HG03025 (cell line): ENCODE measurements around the gene PAXX.

Source experiments
- ATAC-seq: cut with Tn5 transposase; IDR thresholded peaks from one replicate; pipeline ENCODE4 v1.9.1; 2021; ENCODE audit warnings: mild to moderate bottlenecking, moderate library complexity; ENCODE audit not compliant: unreplicated experiment, low FRiP score

PAXX gene

DNA sequence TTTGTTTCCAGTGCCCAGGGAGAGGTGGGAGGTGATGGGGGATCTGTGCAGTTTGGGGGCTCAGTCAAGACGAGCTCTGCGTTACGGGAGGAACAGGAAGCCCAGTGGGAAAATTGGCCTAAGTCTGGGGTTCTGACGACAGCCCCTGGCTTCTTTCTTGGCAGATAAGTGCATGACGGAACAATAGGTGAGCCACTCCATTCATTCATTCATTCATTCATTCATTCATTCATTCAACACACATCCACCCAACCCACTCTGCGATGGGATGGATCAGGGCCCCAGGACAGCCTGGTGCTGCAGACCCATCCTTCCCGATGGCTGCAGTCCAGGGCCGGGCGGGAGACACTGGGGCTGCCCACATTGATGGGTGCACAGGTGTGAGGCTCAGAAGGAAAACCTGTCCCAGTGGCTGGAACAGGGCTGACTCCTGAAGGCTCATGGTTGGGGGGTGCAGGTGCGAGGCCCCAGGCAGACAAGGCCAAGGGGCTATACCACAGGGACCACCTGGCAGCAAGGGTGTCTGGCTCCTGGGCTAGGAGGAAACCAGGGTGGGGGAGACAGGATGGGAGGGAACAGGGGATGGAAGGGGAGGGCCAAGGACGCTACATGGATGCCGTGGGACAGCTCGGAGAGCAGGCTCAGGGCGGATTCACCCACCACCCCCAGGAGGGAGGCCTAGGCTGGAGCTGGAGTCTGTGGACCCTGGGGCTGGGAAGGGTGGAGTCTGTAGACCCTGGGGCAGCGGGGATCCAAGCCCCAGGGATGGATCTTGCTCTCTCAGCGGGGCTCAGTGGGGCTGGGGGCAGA is 11.3 kb upstream of the PAXX start:
- ATAC-seq, result no peak

DNA sequence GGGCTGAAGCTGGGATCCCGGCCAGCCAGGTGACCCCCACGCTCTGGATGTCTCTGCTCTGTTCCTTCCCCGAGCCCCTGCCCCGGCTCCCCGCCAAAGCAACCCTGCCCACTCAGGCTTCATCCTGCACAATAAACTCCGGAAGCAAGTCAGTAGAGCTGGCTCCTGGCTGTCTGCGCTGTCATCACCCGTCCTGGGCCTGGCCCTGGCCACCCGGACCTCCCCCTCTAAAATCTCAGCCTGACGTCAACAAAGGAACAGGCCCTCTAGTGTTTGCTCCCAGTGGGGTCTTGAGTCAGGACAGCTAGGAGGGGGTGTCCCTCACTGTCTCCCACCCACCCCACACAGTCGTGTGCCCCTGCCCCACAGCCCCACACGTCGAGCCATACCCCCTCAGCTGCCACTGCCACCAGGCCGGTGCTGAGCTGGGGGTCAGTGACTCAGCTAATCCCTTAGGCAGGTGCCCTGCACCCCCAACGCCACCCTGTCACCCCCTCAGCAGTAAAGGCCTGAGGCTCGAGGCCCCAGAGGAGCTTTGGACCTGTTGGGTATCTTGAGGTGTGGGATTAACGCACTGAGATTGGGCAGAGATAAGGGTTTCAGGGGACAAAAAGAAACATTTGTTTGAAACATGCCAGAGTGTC is 10.5 kb upstream of the PAXX start:
- ATAC-seq, result no peak

DNA sequence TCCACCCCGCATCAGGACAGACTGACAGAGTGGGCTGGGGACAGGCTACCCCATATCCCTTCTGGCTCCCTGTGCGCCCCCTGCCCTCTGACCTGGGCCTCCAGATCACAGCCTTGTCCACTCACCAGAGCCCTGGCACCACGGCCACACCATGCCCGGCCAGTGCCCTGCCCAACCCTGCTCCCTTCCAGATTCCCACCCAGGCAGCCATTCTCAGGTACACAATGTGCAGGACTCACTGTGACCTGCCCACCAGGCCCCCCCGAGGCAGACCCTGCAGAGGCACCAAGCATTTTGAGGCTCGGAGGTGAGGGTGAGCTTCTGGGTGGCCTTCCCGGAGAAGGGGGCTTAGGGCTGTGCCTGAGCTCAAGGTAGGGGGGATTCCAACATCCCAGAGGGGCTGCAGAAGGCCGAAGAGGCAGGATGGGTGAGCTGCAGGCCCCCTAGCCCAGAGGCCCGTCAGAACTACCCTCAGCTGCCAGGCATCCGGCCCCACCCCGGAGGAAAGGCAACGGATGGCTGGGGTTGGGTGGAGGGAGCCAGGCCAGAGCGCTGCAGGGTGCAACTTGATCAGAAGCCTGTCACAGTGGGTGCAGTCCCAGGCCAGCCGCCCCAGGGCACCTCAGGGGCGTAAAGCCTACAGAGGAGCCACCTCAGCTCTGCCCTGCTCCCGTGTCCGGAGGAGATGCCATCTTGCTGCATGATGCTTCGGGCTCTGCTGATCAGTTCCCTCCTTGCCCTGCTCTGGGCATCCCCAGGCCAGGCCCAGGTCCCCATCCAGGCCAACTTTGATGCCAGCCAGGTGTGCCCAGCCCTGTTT is 9.8 kb upstream of the PAXX start, which contains the start of gene LCNL1:
TSS of gene LCNL1 (plus strand) at position 762 of the 820 bp plus-strand sequence. CDS start 594 bp downstream, outside the sequence.
- ATAC-seq, result no peak

DNA sequence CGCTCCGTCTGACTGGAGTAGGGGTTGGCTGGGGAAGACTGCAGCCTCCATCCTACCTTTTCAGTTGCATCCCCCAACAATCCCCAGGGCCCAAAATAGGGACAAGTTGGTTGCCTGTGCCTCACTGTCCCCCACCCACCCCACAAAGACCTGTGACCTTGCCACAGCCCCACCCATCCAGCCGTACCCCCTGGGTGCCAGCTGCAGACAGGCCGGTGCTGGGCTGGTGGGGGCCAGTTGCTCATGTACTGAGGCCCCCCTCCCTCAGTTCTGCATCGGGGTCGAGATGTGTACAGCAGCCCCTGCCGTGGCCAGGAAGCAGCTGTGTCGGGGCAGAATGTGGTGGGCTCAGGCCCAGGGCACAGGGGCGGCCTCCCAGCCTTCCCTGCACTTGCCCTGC is 9.1 kb upstream of the PAXX start:
- ATAC-seq, result no peak

DNA sequence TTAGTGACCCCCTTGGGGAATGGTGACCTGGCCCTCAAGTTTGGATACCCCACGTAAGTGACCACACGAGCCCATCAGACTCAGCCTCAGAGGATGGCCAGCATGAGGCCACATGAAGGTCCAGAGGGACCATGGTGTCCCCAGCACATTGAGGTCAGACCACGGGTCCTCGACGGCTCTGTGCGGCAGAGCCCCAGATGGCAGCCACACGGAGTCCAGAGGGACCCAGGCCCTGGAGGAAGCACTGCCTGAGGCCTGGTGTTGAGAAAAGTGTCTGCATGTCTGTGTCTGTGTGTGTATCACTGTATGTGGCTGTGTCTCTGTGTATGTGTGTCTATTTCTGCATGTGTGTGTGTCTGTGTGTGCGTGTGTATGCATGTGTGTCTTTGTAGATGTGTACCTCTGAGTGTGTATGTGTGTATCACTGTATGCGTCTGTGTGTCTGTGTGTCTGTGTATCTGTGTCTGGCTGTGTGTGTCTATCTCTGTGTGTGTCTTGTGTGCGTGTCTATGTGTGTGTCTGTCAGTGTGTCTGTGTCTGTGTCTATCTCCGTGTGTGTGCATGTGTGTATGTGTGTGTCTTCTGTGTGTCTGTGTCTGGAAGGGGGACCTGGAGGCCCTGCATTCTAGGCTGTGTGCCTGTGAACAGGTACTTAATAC is 8.4 kb upstream of the PAXX start:
- no peak for ATAC-seq

DNA sequence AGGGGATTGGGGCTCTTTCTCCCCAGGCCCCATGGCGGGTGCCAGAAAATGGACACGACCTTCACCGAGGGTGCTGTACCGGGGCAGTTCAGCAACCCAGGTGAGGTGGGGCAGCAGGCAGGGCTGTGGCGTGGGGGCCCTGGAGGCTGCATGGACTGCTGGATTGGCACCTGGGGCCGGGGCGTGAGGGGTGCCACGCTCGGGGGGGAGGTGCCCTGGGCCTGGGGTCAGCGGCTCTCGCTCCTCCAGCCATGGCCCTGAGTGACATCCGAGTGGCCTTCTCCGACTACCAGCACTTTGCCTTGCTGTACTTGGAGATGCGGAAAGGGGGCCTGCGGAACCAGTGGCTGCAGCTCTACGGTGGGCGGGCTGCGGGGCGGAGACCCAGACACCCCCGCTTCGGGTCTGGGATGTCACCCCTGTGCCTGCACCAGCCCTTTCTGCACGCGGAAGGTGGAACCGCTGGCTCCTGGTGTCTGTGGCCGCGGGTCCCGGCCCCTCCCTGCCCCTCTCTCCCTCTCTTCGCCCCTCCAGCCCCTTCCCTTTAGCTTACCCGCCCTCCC is 7.7 kb upstream of the PAXX start:
- no peak for ATAC-seq

DNA sequence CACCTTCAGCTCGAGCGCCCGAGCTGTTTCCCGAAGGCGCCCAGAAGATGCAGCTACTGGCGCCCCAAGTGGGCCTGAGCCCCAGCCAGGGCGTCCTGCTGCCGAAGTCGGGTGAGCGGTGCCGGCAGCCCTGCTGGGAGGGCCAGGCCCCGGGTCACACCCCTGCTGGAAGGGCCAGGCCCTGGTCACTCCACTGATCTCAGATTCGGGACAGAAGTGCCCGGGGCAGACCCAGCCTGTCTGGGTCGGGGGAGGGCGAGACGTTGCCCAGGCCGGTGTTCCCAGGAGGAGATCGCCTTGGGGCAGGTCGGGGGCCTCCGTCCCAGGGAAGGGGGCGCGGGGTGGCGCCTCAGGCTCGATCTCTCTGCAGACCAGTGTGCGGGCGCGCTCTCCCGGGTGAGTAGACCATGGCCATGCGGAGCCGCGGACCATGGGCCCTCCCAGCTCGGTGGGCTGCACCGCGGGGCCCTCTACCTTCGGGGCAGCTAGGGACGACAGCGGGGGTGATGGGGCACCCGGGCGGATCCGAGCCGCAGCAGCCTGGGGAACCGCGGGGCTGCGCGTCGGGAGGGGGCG is 7.1 kb upstream of the PAXX start:
- no peak for ATAC-seq

DNA sequence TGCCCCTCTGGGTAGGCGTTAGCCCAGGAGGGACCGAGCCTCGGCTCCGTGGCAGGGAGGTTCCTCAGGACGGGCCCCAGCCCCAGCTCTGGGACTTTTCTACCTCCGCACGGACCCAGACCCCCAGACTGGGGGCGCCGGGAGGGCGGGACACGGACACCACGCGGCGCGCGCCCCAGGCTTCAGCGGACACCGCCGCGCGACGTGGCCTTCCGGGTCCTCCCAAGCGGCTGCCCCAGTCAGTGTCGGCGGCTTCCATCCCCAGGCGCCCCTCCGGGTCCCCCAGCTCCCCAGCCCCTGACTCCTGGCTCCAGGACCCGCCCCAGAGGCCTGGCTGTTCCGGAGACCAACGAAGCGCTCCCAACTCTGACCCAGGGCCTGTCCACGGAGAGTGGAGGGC is 6.4 kb upstream of the PAXX start:
- no peak for ATAC-seq

DNA sequence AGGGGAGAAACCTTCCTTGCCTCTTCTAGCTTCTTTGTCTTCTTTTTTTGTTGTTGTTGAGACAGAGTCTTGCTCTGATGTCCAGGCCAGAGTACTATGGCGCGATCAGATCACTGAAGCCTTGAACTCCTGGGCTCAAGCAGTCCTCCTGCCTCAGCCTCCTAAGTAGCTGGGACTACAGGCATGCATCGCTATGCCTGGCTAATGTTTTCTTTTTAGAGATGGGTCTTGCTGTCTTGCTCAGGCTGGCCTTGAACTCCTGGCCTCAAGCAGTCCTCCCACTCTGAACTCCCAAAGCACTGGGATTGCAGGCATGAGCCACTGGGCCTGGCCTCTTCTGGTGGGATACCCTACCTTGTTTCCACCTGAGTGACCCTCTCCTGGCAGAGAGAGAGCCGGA is 3.4 kb upstream of the PAXX start:
- ATAC-seq, result no peak

DNA sequence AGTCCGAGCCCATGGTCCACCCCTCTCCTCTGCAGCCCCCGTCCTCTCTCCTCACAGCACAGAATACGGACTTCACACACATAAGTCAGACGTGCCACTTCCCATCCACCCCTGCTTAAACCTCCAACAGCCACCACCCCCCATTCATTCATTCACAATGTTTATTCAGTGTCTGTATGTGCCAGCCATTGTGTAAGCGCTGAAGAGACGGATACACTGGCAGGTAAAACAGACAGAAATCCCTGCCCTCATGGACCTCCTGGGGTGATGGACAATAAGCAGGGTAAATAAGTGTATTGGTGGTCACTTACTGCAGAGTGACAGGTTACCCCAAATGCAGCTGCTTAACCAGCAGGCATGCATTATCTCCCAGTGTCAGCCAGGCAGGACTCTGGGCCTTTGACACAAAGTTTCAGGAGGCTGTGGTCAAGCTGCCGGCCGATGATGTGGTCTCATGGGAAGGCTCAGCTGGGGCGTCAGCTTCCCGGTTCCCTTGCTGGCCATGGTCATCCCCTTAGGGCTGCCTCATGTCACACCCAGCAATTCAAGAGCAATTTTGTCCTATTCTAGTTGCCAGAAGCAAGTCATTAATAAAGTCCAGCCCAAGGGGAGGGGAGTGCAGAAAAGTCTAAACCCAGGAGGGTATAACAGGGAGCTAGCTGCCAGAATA is 1.8 kb upstream of the PAXX start:
- no peak for ATAC-seq

DNA sequence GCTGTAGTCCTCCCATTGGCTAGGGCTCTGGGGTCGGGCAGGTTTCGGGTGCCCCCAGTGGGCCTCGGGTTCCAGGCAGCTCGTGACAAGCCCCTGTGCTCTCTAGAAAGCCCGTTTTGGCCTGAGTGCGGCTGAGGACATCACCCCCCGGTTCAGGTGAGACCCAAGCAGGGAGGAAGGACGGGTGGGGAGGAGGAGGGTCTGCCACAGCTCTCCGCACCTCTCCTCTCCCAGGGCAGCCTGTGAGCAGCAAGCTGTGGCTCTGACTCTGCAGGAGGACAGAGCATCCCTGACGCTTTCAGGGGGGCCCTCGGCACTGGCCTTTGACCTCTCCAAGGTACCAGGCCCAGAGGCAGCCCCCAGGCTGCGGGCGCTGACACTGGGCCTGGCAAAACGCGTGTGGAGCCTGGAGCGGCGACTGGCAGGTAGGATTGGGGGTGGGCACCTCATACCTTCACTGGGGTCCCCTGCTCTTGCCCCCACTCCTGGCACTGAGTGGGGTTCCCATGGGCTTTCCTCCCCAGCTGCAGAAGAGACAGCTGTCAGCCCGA is 672 bp downstream of the PAXX start:
- ATAC-seq, result no peak

DNA sequence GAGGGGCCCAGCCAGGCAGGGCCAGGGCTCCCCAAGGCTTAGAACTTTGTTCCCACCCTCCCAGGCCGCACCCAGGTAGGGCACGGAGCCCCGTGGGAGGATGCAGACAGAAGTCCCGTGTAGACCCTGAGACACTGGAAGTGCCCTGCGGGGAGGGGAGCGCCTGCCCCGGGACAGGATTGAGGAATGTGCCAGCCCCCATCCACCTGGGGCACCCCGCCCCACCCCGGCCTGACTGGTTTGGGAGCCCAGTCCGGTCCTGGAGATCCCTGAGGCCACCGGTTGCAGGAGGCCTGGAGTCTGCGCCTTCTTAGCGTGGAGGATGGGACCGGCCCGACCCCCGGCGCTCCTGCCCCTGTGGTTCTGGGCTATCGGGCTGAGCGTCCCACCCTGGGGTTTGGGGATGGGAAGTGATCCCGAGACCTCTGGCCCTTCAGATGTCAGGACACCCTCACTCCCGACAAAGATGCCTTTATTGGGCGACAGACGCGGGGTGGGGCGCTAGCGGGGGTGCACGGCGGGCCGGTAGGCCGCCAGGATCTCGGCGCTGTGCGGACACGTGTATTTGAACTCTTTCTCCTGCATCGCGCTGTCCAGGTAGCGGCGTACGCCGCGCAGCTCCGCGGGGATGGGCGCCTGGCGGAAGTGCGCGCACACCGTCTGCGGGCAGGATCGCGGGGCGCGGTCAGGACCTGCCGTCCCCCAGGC is 2.1 kb downstream of the PAXX start:
- no peak for ATAC-seq

DNA sequence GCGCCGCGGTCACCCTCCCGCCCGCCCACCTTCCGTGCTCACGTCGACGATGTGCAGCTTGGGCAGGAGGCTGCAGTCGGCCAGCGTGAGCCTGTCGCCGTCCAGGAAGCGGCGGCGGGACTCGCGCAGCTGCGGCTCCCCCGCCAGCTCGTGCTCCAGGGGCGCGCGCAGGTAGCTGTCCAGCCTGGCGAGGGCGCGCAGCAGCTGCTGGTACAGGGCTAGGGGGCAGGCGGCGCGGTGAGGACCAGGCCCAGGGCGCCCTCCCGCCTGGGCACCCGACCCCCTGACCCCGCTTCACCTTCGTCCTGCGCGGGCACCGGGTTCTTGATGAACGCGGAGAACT is 2.6 kb downstream of the PAXX start:
- ATAC-seq, result no peak

DNA sequence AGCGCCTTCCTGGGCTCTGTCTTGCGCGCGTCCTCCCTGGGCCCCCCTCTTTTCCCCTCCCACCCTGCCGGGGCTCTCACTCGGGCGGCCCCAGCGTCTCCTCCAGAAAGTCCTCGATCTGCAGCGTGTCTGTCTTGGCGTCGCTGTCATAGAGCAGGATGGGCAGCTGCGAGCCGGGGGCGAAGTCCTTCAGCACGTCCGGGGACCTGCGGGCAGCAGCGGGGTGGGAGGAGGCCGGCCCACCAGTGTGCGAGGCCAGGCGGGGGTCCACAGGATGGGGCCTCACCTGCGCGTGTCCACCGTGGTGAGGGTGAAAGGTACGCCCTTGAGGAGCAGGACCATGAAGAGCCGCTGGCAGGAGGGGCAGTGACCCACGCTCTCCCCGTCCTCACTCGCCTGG is 3.1 kb downstream of the PAXX start:
- ATAC-seq, result no peak

DNA sequence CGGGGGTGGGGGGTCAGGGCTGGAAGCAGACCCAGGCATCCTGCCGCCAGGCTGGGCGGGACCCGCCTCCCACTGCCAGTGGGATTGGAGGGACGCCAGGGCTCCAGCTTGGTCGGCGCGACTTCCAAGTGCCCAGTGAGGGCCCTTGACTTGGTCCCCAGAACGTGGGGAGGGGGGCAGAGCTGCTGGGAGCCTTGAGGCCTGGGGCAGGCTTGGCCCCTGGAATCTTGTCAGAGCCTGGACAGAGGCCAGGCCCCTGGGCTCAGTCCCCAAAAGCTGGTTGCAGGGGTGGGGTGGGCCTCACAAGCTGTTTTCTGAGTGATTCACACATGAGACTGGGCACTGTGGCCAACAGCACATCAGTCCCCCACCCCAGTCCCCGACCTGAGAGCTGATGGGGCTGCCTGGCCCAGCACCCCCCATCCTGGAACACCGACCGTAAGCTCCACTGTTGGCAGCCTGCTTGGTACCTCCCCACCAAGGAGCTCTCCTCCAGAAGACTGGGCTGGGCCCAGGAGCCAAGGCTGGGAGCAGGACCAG is 3.6 kb downstream of the PAXX start:
- ATAC-seq, result no peak

DNA sequence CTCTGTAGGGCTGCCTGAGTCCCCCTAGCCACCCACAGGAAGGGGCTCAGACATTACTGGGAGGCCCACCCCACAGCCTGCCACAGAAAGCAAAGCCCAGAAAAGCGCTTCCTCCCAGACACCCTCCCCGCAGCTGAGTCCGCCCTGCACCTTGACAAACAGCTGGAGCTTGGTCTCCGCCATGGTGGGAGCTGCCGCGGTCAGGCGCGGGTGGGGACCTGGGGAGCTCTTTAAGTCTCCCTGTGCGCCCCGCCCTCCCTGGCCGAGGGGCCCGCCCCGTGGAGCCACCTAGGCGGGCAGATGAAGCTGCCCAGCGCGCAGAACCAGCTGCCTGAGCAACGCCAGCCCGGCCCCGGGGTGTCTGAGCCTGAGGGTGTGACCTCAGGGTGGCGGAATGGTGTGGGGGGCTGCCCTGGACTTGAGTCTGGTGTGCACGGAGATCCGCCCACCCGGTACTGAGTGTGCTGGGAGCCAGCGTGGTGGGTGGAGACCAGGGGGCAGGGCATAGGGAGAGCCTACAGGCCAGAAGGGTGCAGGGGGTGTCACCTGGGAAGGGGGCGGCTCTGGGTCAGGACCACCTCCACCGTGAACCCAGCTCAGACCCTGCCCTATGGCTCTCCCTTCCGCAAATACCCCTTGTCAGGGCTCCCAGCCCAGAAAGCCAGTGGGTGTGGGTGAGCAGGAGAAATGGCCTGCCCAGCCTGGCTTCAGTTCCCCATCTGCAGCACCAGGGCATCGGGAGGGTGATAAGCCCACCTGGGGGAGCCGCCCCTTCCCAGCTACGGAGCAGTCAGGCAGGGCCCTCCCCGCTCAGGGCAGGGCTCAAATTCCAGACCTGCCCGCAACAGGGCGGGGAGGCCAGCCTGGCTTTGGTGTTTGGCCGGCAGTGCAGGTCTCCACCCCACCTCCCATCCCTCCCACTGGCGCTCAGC is 4.4 kb downstream of the PAXX start, which contains the start of gene CLIC3:
TSS of gene CLIC3 (minus strand) at position 208 of the 932 bp plus-strand sequence. CDS start at position 183, 25 bp downstream.
- no peak for ATAC-seq

DNA sequence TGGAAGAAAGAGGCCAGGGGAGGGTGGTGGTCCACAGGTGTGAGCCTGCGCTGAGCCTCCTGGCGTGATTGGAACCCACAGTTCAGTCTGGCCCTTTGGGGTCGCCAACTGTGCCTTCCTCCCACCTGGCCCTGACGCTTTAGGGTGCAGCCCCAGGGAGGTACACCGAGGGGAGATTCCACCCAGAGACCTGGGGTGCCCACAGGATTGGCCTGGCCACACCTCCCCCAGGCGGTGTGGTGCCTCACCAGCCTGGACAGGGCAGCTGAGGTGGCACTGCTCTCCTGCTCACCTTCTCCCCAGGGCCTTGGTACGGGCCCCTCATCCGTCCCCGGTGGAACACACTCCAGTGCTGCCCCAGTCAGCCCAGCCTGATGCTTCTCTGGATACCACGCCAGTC is 5.1 kb downstream of the PAXX start:
- ATAC-seq, result no peak
